Adipose tissue (tissue), 3 donors: Measurements from ENCODE around the gene ACTL7A. TPM values are rescaled to one million over a fixed set of nuclear protein-coding genes. Genes with fewer than 3 reads are reported as not detected.
"Not testable (repeated sequence)": the region's sequence is repeated elsewhere in the genome, so short reads cannot be mapped to it uniquely, and the experiment has no call there.

Source experiments
- H3K27ac ChIP-seq: one replicate; pipeline ENCODE4 v1.5.1; 2013; ENCODE audit warnings: low read depth, low read length
- WGBS, 3 donors: extraction: QIAGEN DNeasy Blood & Tissue Kit; methylation state at CpG; one replicate each; pipeline ENCODE4 v1.1.7; 2013; 5-methylcytosine and 5-hydroxymethylcytosine counted together
- polyA plus RNA-seq, 3 donors: library from polyadenylated mRNA; stranded (reverse); fragments of 200-250 nt; gene quantifications; one replicate each; pipeline ENCODE4 v1.2.3, GENCODE V29; 2013
- donor health status: healthy with polysubstance abuse.
- donor health status: Bipolar disorder and iron deficiency.
- donor health status: healthy.

The ACTL7A gene
- polyA plus RNA-seq, 3 donors = not detected

- 92 to 95% (median 93%) methylated on average over 8 of the region's 8 CpGs for WGBS, 3 donors
- H3K27ac ChIP-seq = not testable (repeated sequence)
Observed at GRCh38 chr9:108899023-108899695, 37.1 kb downstream of the ACTL7A start.

GRCh38 chr9:108900176-108900575 lies 38.1 kb downstream of the ACTL7A start:
- WGBS, 3 donors = 86 to 95% (median 93%) methylated on average over 5 of the region's 5 CpGs
- H3K27ac ChIP-seq = no peak overlapping the region

- whole genome bisulfite sequencing, 3 donors = 70 to 83% (median 79%) methylated on average over 2 of the region's 2 CpGs
- no peak overlapping the region for H3K27ac ChIP-seq
Observed at GRCh38 chr9:108903420-108904103, 41.5 kb downstream of the ACTL7A start.

DNA sequence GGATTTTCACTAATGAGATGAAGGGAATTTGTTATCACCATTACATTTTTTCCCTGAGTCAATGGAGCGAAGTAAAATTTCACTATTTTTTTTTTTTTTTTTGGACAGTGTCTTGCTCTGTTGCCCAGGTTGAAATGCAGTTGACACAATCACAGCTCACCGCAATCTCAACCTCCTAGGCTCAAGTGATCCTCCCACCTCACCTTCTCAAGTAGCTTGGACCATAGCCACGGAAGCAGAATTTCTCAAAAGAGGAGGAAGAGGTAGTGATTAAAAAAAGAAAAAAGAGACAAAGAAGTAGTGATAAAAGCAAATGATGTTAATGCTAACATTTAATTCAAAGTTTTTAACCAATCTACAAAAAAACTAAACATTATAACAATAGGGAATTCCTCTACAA lies 42.1 kb downstream of the ACTL7A start:
- 94 to 97% (median 95%) methylated on average over 3 of the region's 3 CpGs for WGBS, 3 donors
- no peak overlapping the region for H3K27ac ChIP-seq

DNA sequence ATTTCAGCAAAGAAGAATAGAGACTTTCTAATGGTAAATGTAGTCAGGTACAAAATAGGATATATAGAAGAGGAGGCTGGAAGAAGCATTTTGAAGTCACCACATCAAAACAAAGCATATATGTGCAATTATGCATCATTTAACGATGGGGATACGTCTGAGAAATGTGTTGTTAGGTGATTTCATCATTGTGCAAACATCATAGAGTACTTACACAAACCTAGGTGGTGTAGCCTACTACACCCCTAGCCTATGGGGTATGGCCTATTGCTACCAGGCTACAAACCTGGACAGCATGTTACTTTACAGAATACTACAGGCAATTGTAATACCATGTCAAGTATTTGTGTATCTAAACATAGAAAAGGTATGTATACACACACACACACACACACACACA lies 43.4 kb downstream of the ACTL7A start:
- WGBS, 3 donors = 53 to 94% (median 92%) methylated on average over 2 of the region's 2 CpGs
- H3K27ac ChIP-seq = no peak overlapping the region

- no peak overlapping the region for H3K27ac ChIP-seq
Observed at GRCh38 chr9:108910402-108910801, 48.3 kb downstream of the ACTL7A start.

- 74 to 98% (median 94%) methylated on average over 2 of the region's 2 CpGs for WGBS, 3 donors
- no peak overlapping the region for H3K27ac ChIP-seq
Observed at GRCh38 chr9:108910914-108911313, 48.8 kb downstream of the ACTL7A start.

- no peak overlapping the region for H3K27ac ChIP-seq
- WGBS, 3 donors = 24 to 55% (median 47%) methylated on average over 1 of the region's 1 CpG
Observed at GRCh38 chr9:108911820-108912219, 49.8 kb downstream of the ACTL7A start.

Other genes with a start within 250 kb of the ACTL7A start
- not detected for gene ACTL7B, start 6.3 kb upstream of the ACTL7A start, polyA plus RNA-seq
- gene ELP1, start 71.9 kb downstream of the ACTL7A start, polyA plus RNA-seq = 10 to 100 TPM in 2 of 3 donors, 1 to 10 TPM in 1; 7.2 to 15.7 (median 15.6) TPM
- gene ABITRAM, start 72.1 kb downstream of the ACTL7A start, polyA plus RNA-seq = 10 to 100 TPM in 2 of 3 donors, 1 to 10 TPM in 1; 9.6 to 23.5 (median 12.1) TPM
- gene CTNNAL1, start 151.2 kb downstream of the ACTL7A start, polyA plus RNA-seq = 10 to 100 TPM; 12.9 to 27.2 (median 26.5) TPM